Activated naive CD4-positive, alpha-beta T cell treated with anti-CD3 and anti-CD28 coated beads, Interleukin-2, amount 50 U/mL, for 24 hours (primary cell): ENCODE measurements around the gene MANEAL.

Experiments used
- H3K27ac Mint-ChIP-seq: one replicate; pipeline ENCODE4 v1.8.0; 2021; ENCODE audit warnings: mild to moderate bottlenecking, mixed read lengths
- H3K27me3 Mint-ChIP-seq: one replicate; pipeline ENCODE4 v1.8.0; 2021; ENCODE audit warnings: mixed read lengths
- H3K36me3 Mint-ChIP-seq: one replicate; pipeline ENCODE4 v1.8.0; 2021; ENCODE audit warnings: mixed read lengths
- H3K4me1 Mint-ChIP-seq: one replicate; pipeline ENCODE4 v1.8.0; 2021; ENCODE audit warnings: mixed read lengths
- H3K4me3 Mint-ChIP-seq: one replicate; pipeline ENCODE4 v1.8.0; 2021; ENCODE audit warnings: mild to moderate bottlenecking, mixed read lengths
- H3K9me3 Mint-ChIP-seq: one replicate; pipeline ENCODE4 v1.8.0; 2021; ENCODE audit warnings: mixed read lengths

MANEAL gene, protein sequence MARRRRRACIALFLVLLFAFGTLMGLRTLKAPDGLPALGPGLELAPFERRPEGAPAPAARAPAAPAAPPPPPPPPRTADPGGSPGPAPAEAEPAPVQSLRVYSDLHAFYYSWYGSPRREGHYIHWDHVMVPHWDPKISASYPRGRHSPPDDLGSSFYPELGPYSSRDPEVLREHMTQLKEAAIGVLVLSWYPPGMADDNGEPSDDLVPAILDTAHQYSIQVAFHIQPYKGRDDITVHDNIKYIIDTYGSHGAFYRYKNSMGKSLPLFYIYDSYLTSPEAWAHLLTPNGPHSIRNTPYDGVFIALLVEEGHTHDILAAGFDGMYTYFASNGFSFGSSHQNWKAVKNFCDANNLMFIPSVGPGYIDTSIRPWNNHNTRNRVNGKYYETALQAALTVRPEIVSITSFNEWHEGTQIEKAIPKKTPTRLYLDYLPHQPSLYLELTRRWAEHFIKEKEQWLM

DNA sequence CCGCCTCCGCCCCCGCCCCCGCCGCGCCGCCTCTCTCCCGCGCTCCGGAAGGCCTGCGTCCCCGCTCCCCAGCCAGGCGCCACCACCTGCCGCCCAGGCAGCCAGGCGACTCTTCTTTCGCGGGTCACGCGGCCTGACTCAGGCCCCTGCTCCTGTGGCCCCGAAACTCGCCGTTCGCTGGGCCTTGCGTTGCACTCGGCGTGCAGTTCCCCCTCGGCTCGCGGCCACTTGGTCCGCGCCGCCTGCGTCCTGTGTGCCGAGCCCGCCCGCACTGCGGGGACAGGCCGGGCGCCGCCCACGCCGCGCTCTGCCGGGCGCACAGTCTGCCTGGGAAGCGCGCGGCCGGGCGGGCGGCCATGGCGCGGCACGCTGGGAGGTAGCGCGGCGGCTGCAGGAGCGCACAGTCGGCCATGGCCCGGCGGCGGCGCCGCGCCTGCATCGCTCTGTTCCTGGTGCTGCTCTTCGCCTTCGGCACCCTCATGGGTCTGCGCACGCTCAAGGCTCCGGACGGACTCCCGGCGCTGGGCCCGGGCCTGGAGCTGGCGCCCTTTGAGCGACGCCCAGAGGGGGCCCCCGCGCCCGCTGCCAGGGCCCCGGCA, at the start of gene MANEAL:
Gene MANEAL, plus strand, starts transcription at position 75 of the 599 bp plus-strand sequence. Its CDS starts 336 bp downstream, at position 411.
- Mint-ChIP-seq H3K27ac (no peak within 1 kb of the TSS), H3K9me3 (no peaks in the 10 kb centered on the region), H3K4me3 (peak within 1 kb of the TSS; percentile 72), H3K4me1 (peaks cover 14% of the 10 kb centered on the region), H3K27me3 (peaks cover 15% of the 10 kb centered on the region), H3K36me3 (peaks cover 7% of the 10 kb centered on the region)

DNA sequence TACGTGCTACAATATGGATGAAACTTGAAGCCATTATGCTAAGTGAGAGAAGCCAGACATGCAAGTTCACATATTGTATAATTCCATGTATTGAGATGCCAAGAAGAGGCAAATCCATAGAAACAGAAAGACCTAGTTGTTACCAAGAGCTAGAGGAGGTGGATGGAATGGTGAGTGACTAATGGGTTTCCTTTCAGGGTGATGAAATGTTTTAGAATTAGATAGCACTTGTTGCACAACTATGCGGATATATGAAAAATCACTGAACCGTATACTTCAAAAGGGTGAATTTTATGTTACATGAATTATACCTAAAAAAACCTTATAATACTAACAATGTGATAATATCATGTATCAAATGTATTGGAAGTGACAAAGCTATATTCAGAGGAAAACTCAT, 46.8 kb upstream of the MANEAL start:
- H3K4me1 Mint-ChIP-seq: peaks cover 1% of the 10 kb centered on the region
- no peak overlapping the region for H3K27ac Mint-ChIP-seq
- peaks cover 5% of the 10 kb centered on the region for H3K9me3 Mint-ChIP-seq
- peaks cover 25% of the 10 kb centered on the region for H3K27me3 Mint-ChIP-seq
- no peaks in the 10 kb centered on the region for H3K36me3 Mint-ChIP-seq
- H3K4me3 Mint-ChIP-seq: no peak overlapping the region

GRCh38 chr1:37748565-37748964, 45.1 kb upstream of the MANEAL start:
- Mint-ChIP-seq H3K36me3 (no peaks in the 10 kb centered on the region), H3K27me3 (peaks cover 31% of the 10 kb centered on the region), H3K27ac (no peak overlapping the region), H3K4me3 (no peak overlapping the region), H3K4me1 (peaks cover 7% of the 10 kb centered on the region), H3K9me3 (peaks cover 5% of the 10 kb centered on the region)

- H3K4me3 Mint-ChIP-seq: peak overlapping the region; percentile 76
- no peaks in the 10 kb centered on the region for H3K9me3 Mint-ChIP-seq
- H3K36me3 Mint-ChIP-seq: no peaks in the 10 kb centered on the region
- peaks cover 7% of the 10 kb centered on the region for H3K4me1 Mint-ChIP-seq
- no peak overlapping the region for H3K27ac Mint-ChIP-seq
- H3K27me3 Mint-ChIP-seq: peaks cover 24% of the 10 kb centered on the region
These were observed 41.4 kb upstream of the MANEAL start for GRCh38 chr1:37752213-37752582.

DNA sequence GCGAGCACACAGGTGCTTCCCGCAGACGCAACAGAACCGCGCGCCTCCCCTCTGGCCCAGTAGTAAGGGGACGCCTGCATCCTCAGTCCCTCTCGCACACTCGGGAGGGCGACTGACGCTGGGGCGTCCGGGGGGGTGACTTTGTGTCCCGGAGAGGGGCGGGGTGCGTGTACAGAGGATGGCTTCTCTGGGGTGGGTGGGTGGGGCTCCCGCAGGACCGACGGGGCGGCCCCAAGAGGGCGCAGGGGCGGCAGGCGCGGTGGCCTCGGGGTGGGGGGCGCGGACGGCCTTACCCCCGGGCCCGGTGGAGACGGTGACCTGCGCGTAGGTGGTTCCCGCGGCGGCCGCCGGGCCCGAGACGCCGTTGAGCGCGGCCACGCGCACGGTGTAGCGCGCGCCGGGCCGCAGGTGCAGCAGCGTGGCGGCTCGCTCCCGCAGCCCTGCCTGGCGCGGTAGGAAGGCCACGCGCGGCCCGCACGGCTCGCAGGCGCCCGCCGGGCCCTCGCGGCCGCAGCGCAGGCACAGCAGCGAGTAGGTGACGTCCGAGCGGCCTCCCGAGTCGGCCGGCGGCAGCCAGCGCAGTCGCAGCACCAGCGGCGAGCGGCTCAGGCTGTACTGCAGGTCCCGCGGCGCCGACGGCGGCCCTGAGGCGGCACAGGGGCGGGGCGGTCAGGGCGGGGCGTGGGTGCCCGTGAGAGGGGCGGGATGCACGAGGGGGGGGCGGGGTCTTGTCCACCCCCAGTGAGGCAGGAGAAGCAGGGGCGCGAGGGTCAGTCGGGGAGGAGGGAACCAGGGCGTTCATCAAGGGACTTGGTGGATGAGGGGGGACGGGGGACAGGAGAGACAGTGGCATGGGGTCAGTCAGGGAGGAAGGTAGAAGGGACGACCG, 40.8 kb upstream of the MANEAL start:
- Mint-ChIP-seq H3K4me3 (peak overlapping the region; percentile 76), H3K27me3 (peaks cover 20% of the 10 kb centered on the region), H3K9me3 (no peaks in the 10 kb centered on the region), H3K27ac (no peak overlapping the region), H3K36me3 (no peaks in the 10 kb centered on the region), H3K4me1 (peaks cover 7% of the 10 kb centered on the region)

GRCh38 chr1:37753473-37754321, 40.0 kb upstream of the MANEAL start:
- Mint-ChIP-seq H3K36me3 (no peaks in the 10 kb centered on the region), H3K27me3 (peaks cover 20% of the 10 kb centered on the region), H3K4me3 (peak overlapping the region; percentile 62), H3K27ac (no peak overlapping the region), H3K4me1 (peaks cover 7% of the 10 kb centered on the region), H3K9me3 (no peaks in the 10 kb centered on the region)

GRCh38 chr1:37755290-37755689, 38.4 kb upstream of the MANEAL start:
- peaks cover 13% of the 10 kb centered on the region for H3K27me3 Mint-ChIP-seq
- no peaks in the 10 kb centered on the region for H3K36me3 Mint-ChIP-seq
- no peak overlapping the region for H3K27ac Mint-ChIP-seq
- no peak overlapping the region for H3K4me3 Mint-ChIP-seq
- no peaks in the 10 kb centered on the region for H3K9me3 Mint-ChIP-seq
- peaks cover 7% of the 10 kb centered on the region for H3K4me1 Mint-ChIP-seq

DNA sequence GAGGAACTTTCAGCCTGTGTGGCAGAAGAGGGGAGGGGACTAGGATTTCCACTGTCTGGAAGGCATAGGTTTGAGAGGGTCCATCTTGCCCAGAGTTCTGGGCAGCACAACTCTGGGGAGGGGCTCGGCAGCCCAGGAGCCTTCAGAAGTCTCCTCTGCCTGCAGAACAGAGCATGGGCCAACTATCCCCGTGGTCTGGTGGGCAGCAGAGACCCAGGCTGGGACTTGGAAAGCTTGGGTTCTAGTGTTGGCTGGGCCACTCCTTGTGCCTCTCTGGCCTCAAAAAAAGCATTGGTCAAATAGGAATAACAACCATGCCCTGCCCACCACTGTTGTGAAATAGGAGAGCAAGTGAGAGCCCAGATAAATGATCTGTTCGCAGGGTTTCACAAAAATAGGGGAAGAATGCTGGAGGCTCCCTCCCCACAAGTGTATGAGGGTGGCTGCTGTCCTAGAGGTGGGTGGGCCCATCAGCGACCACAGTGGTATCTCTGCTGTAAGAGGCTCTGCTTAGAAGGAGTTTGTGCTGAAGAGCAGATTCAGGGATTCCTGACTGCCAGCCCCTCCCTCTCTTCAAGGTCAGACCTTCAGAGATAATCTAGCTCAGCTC, 37.6 kb upstream of the MANEAL start:
- H3K36me3 Mint-ChIP-seq: no peaks in the 10 kb centered on the region
- no peak overlapping the region for H3K4me3 Mint-ChIP-seq
- no peaks in the 10 kb centered on the region for H3K9me3 Mint-ChIP-seq
- H3K4me1 Mint-ChIP-seq: peaks cover 7% of the 10 kb centered on the region
- H3K27me3 Mint-ChIP-seq: peaks cover 12% of the 10 kb centered on the region
- H3K27ac Mint-ChIP-seq: no peak overlapping the region

DNA sequence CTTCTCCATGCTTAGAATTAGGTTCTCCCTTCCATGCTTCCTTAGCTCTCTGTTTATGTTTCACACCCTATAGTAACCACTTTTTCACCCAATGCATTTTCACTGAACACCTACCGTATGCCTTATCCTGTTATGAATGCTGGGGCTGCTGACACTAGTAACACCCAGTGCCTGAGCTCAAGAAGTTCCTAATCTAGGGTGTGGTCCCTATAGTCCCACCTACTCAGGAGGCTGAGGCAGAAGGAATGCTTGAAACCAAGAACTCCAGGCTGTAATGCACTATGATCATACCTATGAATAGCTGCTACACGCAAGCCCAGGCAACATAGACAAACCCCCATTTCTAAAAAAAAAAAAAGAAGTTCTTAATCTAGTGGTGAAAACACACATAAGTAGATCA, 34.2 kb upstream of the MANEAL start:
- Mint-ChIP-seq H3K27me3 (peaks cover 18% of the 10 kb centered on the region), H3K4me1 (peaks cover 1% of the 10 kb centered on the region), H3K9me3 (no peaks in the 10 kb centered on the region), H3K36me3 (no peaks in the 10 kb centered on the region), H3K4me3 (no peak overlapping the region), H3K27ac (no peak overlapping the region)

DNA sequence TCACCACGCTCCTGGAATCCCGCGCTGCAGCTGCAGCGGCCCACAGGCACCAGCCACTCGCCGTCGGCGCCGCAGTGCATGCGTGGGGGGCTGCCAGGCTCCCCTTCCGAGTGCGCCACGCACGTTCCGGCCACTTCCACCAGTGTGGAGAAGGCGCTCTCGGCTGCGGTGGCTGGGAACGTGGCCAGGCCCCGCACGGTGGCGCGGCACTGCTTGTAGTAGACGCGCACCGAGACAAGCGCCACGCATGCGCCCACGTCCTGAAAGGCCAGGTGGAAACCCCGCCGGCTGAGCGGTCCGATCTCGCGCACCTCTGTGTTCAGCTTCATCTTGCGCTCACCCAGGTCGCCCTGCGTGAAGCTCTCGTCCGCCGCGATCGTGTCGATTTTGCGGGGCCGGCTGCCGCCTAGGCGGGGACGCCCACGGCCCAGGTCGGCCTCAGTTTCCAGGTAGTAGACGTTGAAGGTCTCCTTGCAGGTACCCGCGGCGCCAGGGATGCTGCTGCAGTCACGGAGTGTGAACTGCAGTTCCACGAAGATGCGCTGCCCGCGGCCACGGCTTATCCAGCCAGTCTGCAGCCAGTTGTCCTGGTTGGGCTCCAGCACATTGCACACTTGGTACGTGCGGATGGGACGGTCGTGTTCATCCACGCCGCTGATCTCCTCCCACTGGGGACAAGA, 32.1 kb upstream of the MANEAL start:
- peaks cover 35% of the 10 kb centered on the region for H3K27me3 Mint-ChIP-seq
- H3K27ac Mint-ChIP-seq: no peak overlapping the region
- no peak overlapping the region for H3K4me3 Mint-ChIP-seq
- H3K4me1 Mint-ChIP-seq: peaks cover 18% of the 10 kb centered on the region
- H3K36me3 Mint-ChIP-seq: no peaks in the 10 kb centered on the region
- H3K9me3 Mint-ChIP-seq: no peaks in the 10 kb centered on the region

- H3K27ac Mint-ChIP-seq: no peak overlapping the region
- no peaks in the 10 kb centered on the region for H3K9me3 Mint-ChIP-seq
- peaks cover 18% of the 10 kb centered on the region for H3K4me1 Mint-ChIP-seq
- peaks cover 35% of the 10 kb centered on the region for H3K27me3 Mint-ChIP-seq
- H3K36me3 Mint-ChIP-seq: no peaks in the 10 kb centered on the region
- no peak overlapping the region for H3K4me3 Mint-ChIP-seq
These were observed 31.1 kb upstream of the MANEAL start for GRCh38 chr1:37762516-37762915.

DNA sequence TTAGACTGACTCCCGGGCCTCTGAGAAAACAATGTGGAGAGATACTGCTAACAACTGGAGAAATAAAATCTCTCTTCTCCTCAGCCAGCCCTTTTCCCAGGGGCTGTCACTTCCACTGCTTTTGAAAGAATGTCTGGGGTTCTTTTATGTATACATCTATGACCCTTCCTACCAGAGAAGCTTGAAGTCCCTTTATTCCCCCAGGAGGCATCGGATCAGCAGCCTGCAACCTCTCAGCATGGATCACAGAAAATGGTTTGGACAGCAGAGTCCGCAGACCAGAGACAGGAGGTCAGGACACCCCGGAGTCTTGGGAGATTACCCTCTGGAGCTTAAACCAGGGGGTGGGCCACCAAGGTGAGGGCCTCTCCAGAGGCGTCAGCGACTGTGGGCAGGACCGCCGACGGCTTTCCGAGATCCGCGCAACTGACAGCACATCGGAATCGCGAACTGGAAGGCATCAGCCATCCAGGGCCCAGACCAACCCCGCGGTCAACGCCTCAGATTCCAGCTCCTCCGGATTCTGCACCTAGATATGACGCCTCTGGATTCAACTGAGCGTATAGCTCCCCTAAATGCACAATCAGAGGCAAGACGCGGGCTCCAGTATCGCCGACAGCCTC, 29.7 kb upstream of the MANEAL start:
- Mint-ChIP-seq H3K36me3 (no peaks in the 10 kb centered on the region), H3K4me3 (no peak overlapping the region), H3K27me3 (peaks cover 42% of the 10 kb centered on the region), H3K27ac (no peak overlapping the region), H3K9me3 (no peaks in the 10 kb centered on the region), H3K4me1 (peaks cover 18% of the 10 kb centered on the region)

GRCh38 chr1:37764414-37764825, 29.2 kb upstream of the MANEAL start:
- no peak overlapping the region for H3K27ac Mint-ChIP-seq
- no peaks in the 10 kb centered on the region for H3K9me3 Mint-ChIP-seq
- H3K36me3 Mint-ChIP-seq: no peaks in the 10 kb centered on the region
- H3K27me3 Mint-ChIP-seq: peaks cover 46% of the 10 kb centered on the region
- no peak overlapping the region for H3K4me3 Mint-ChIP-seq
- H3K4me1 Mint-ChIP-seq: peaks cover 18% of the 10 kb centered on the region
